Chondrocyte (in vitro differentiated cells): ENCODE results near the gene GPR89A. TPM values are rescaled to one million over a fixed set of nuclear protein-coding genes. Genes with fewer than 3 reads are reported as not detected.
A peak's percentile ranks its signal among the peaks of the same experiment; 100 is the strongest.

ENCODE experiments used
- DNase-seq: peaks from one replicate; pipeline ENCODE4 v3.0.0; 2021; ENCODE audit warnings: mixed read lengths, low spot score
- H3K27ac Mint-ChIP-seq: one replicate; pipeline ENCODE4 v1.8.0; 2021; ENCODE audit warnings: mild to moderate bottlenecking, moderate library complexity, mixed read lengths; ENCODE audit not compliant: unreplicated experiment
- H3K27me3 Mint-ChIP-seq: 2 replicates; pipeline ENCODE4 v1.8.0; 2021; ENCODE audit warnings: low read depth, mixed read lengths
- H3K36me3 Mint-ChIP-seq: 2 replicates; pipeline ENCODE4 v1.8.0; 2021; ENCODE audit warnings: low read depth, mixed read lengths
- H3K4me1 Mint-ChIP-seq: 2 replicates; pipeline ENCODE4 v1.8.0; 2021; ENCODE audit warnings: low read depth, mild to moderate bottlenecking, mixed read lengths
- H3K4me3 Mint-ChIP-seq: one replicate; pipeline ENCODE4 v1.8.0; 2021; ENCODE audit warnings: mild to moderate bottlenecking, moderate library complexity, mixed read lengths; ENCODE audit not compliant: unreplicated experiment
- H3K9me3 Mint-ChIP-seq: 2 replicates; pipeline ENCODE4 v1.8.0; 2021; ENCODE audit warnings: low read depth, mixed read lengths
- total RNA-seq: library from RNA; stranded (reverse); gene quantifications from 3 replicates; pipeline ENCODE4 v1.2.1, GENCODE V29; 2021
- TF ChIP-seq, protein P1 (sequence below): fragments of 200-600 bp; sonication (generic); IDR thresholded peaks from 2 replicates; pipeline ENCODE4 v1.5.0; 2021; ENCODE audit warnings: antibody characterized with exemption, mild to moderate bottlenecking, moderate library complexity

The GPR89A gene
- total RNA-seq, 1 donor from 2014 or later = 17.6 TPM

GRCh38 chr1:145688328-145688727 is 80.5 kb downstream of the GPR89A start:
- Mint-ChIP-seq H3K27ac (no peak overlapping the region), H3K9me3 (no peaks in the 10 kb centered on the region), H3K27me3 (no peaks in the 10 kb centered on the region), H3K4me3 (no peak overlapping the region), H3K36me3 (peaks cover 3% of the 10 kb centered on the region), H3K4me1 (peaks cover 20% of the 10 kb centered on the region)
- DNase-seq = no peak
- TF ChIP-seq, protein P1, sequence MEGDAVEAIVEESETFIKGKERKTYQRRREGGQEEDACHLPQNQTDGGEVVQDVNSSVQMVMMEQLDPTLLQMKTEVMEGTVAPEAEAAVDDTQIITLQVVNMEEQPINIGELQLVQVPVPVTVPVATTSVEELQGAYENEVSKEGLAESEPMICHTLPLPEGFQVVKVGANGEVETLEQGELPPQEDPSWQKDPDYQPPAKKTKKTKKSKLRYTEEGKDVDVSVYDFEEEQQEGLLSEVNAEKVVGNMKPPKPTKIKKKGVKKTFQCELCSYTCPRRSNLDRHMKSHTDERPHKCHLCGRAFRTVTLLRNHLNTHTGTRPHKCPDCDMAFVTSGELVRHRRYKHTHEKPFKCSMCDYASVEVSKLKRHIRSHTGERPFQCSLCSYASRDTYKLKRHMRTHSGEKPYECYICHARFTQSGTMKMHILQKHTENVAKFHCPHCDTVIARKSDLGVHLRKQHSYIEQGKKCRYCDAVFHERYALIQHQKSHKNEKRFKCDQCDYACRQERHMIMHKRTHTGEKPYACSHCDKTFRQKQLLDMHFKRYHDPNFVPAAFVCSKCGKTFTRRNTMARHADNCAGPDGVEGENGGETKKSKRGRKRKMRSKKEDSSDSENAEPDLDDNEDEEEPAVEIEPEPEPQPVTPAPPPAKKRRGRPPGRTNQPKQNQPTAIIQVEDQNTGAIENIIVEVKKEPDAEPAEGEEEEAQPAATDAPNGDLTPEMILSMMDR = no peak

DNA sequence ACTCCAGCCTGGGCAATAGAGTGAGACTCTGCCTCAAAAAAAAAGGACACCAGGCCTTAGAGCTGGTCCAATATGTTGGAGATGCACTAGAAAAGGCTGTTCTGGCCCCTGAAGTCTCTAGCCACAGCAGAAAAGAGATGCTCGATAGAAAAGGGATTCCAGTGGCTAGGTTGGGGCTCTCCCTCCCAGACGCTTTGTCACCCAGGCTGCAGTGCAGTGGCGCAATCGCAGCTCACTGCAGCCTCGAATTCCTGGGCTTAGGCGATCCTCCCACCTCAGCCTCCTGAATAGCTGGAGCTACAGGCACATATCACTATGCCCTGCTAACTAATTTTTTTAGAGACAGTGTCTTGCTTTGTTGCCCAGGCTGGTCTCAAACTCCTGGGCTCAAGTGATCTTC is 81.1 kb downstream of the GPR89A start:
- peaks cover 3% of the 10 kb centered on the region for H3K36me3 Mint-ChIP-seq
- H3K4me3 Mint-ChIP-seq = no peak overlapping the region
- peaks cover 20% of the 10 kb centered on the region for H3K4me1 Mint-ChIP-seq
- H3K27ac Mint-ChIP-seq = no peak overlapping the region
- H3K27me3 Mint-ChIP-seq = no peaks in the 10 kb centered on the region
- TF ChIP-seq, protein P1 = no peak
- H3K9me3 Mint-ChIP-seq = no peaks in the 10 kb centered on the region
- no peak for DNase-seq

DNA sequence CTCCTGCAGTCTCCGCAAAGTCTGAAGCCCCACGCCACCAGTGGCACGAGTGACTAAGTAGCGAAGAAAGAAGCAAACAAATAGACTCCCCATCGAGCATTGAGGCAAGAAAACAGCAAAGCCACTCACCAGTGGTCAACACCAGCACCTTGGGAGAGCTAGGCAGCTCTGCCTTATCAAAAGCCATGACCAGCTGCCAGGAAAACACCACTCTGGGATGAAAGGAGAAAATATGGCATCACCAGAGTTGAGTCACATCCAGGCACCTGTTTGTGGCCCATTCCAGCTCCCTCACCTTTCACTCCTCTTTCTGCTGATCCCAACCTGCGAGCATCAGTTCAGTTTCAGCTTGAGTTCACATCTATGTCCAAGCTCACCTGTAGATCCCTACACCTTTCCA is 82.1 kb downstream of the GPR89A start:
- Mint-ChIP-seq H3K9me3 (no peaks in the 10 kb centered on the region), H3K4me3 (no peak overlapping the region), H3K36me3 (peaks cover 3% of the 10 kb centered on the region), H3K27me3 (no peaks in the 10 kb centered on the region), H3K4me1 (peaks cover 20% of the 10 kb centered on the region), H3K27ac (no peak overlapping the region)
- DNase-seq = no peak
- TF ChIP-seq, protein P1 = no peak

DNA sequence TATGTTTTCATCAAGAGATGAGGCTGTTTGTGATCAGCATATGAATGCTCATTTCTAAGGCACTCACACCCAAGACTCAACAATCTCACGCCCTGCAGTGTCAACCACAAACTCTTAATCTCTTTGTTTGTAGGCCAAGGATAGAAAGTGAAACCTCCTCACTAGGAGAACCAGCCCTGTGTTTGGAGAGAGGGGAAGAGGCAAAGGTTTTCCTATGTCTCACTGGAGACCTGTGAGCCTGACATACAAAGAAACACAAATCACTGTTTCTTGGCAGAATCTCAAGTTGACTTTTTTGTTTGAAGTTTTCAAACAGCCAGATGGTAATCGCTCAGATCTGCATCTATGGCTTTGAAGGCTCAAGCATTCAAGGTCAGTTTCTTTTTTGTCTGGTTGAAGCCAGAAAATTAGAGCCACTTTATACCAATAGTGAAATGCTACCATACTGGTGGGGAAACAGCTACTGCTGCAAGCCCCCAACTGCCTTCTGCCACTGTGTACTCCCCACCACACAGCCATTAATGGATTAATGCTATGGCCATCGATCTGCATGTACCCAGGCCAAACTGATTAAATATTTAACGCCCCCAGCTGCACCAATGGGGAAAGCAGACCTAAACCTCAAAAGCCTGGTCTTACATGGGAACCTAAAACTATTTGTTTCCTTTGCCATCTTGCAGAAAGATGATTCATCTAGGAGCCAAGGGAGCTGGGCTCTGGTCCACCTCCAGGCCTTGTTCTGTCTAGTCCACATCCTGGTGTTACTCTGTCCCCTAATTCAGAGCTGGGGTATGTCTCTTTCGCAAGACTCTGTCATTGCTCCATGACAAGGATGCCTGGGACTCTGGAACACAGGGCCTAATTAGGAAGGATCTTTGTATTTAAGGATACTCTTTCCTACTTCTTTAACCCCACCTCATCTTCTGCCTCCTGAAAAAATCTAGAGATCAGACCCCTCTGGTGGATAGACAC is 83.1 kb downstream of the GPR89A start:
- no peaks in the 10 kb centered on the region for H3K9me3 Mint-ChIP-seq
- peaks cover 3% of the 10 kb centered on the region for H3K36me3 Mint-ChIP-seq
- H3K4me1 Mint-ChIP-seq = peaks cover 20% of the 10 kb centered on the region
- H3K4me3 Mint-ChIP-seq = no peak overlapping the region
- no peak for DNase-seq
- TF ChIP-seq, protein P1 = no peak
- peak overlapping the region; percentile 1 for H3K27ac Mint-ChIP-seq
- no peaks in the 10 kb centered on the region for H3K27me3 Mint-ChIP-seq

- Mint-ChIP-seq H3K9me3 (no peaks in the 10 kb centered on the region), H3K4me3 (no peak overlapping the region), H3K36me3 (peaks cover 1% of the 10 kb centered on the region), H3K27ac (no peak overlapping the region), H3K4me1 (peaks cover 20% of the 10 kb centered on the region), H3K27me3 (no peaks in the 10 kb centered on the region)
- no peak for DNase-seq
- TF ChIP-seq, protein P1 = no peak
These were observed 85.1 kb downstream of the GPR89A start for GRCh38 chr1:145692785-145693443.
